Measurements from ENCODE around the gene AOPEP. TPM values are rescaled to one million over a fixed set of nuclear protein-coding genes. Genes with fewer than 3 reads are reported as not detected.

AOPEP gene
- total RNA-seq, 1 donor from 2014 or later, result 92.3 TPM

GRCh38 chr9:95012035-95012708, 285.7 kb downstream of the AOPEP start:
- TF ChIP-seq CTCF (IDR thresholded peaks at IDR 0.05), result no peak
- peaks cover 29% of the 10 kb centered on the region for H3K36me3 Mint-ChIP-seq (ENCODE audit: low read depth)

GRCh38 chr9:95012902-95013301, 286.4 kb downstream of the AOPEP start:
- Mint-ChIP-seq H3K9me3 (ENCODE audit: low read depth) (no peaks in the 10 kb centered on the region), H3K4me3 (ENCODE audit: unreplicated experiment) (no peak overlapping the region), H3K4me1 (ENCODE audit: low read depth) (peaks cover 74% of the 10 kb centered on the region), H3K27ac (ENCODE audit: unreplicated experiment) (peak overlapping the region; percentile 43), H3K27me3 (ENCODE audit: low read depth) (no peaks in the 10 kb centered on the region), H3K36me3 (ENCODE audit: low read depth) (peaks cover 31% of the 10 kb centered on the region)
- no peak for DNase-seq (ENCODE audit: low spot score)
- no peak for TF ChIP-seq CTCF (IDR thresholded peaks at IDR 0.05)

More at GRCh38 chr9:95012035-95012708, 285.7 kb downstream of the AOPEP start:
- DNase-seq (ENCODE audit: low spot score), result no peak
- H3K9me3 Mint-ChIP-seq (ENCODE audit: low read depth), result no peaks in the 10 kb centered on the region
- H3K27ac Mint-ChIP-seq (ENCODE audit: unreplicated experiment), result peak overlapping the region; percentile 42
- H3K4me1 Mint-ChIP-seq (ENCODE audit: low read depth), result peaks cover 74% of the 10 kb centered on the region
- H3K27me3 Mint-ChIP-seq (ENCODE audit: low read depth), result no peaks in the 10 kb centered on the region
- no peak overlapping the region for H3K4me3 Mint-ChIP-seq (ENCODE audit: unreplicated experiment)

GRCh38 chr9:95014917-95015316, 288.4 kb downstream of the AOPEP start:
- TF ChIP-seq CTCF (IDR thresholded peaks at IDR 0.05), result no peak
- Mint-ChIP-seq H3K36me3 (ENCODE audit: low read depth) (peaks cover 32% of the 10 kb centered on the region), H3K9me3 (ENCODE audit: low read depth) (no peaks in the 10 kb centered on the region), H3K4me3 (ENCODE audit: unreplicated experiment) (no peak overlapping the region), H3K4me1 (ENCODE audit: low read depth) (peaks cover 77% of the 10 kb centered on the region), H3K27ac (ENCODE audit: unreplicated experiment) (peak overlapping the region; percentile 12), H3K27me3 (ENCODE audit: low read depth) (no peaks in the 10 kb centered on the region)
- DNase-seq (ENCODE audit: low spot score), result no peak

GRCh38 chr9:95015569-95015968, 289.1 kb downstream of the AOPEP start:
- Mint-ChIP-seq H3K9me3 (ENCODE audit: low read depth) (no peaks in the 10 kb centered on the region), H3K27me3 (ENCODE audit: low read depth) (no peaks in the 10 kb centered on the region), H3K4me1 (ENCODE audit: low read depth) (peaks cover 78% of the 10 kb centered on the region), H3K27ac (ENCODE audit: unreplicated experiment) (peak overlapping the region; percentile 66), H3K36me3 (ENCODE audit: low read depth) (peaks cover 36% of the 10 kb centered on the region), H3K4me3 (ENCODE audit: unreplicated experiment) (no peak overlapping the region)
- DNase-seq (ENCODE audit: low spot score), result no peak
- no peak for TF ChIP-seq CTCF (IDR thresholded peaks at IDR 0.05)

- peak overlapping the region; percentile 27 for H3K27ac Mint-ChIP-seq (ENCODE audit: unreplicated experiment)
- H3K36me3 Mint-ChIP-seq (ENCODE audit: low read depth), result peaks cover 41% of the 10 kb centered on the region
- peaks cover 76% of the 10 kb centered on the region for H3K4me1 Mint-ChIP-seq (ENCODE audit: low read depth)
- DNase-seq (ENCODE audit: low spot score), result no peak
- no peak for TF ChIP-seq CTCF (IDR thresholded peaks at IDR 0.05)
- no peaks in the 10 kb centered on the region for H3K9me3 Mint-ChIP-seq (ENCODE audit: low read depth)
- no peaks in the 10 kb centered on the region for H3K27me3 Mint-ChIP-seq (ENCODE audit: low read depth)
- no peak overlapping the region for H3K4me3 Mint-ChIP-seq (ENCODE audit: unreplicated experiment)
Measured at GRCh38 chr9:95017062-95017461, 290.6 kb downstream of the AOPEP start.
